ENCODE results near the gene COMMD1. TPM values are rescaled to one million over a fixed set of nuclear protein-coding genes. Genes with fewer than 3 reads are reported as not detected.

COMMD1 gene
- total RNA-seq, 1 experiment from 2014 or later: 32.4 TPM

- DNase-seq (ENCODE audit: low read depth): no peak
- in situ Hi-C loops (cut with HindIII; ENCODE audit: low pct_unique_long_range_greater_than_20kb, low sequenced_read_pairs): no loop called here
Measured at GRCh38 chr2:62042944-62043343, 137.5 kb downstream of the COMMD1 start.

GRCh38 chr2:62045017-62045543 is 139.6 kb downstream of the COMMD1 start:
- in situ Hi-C loops (cut with HindIII; ENCODE audit: low pct_unique_long_range_greater_than_20kb, low sequenced_read_pairs): no loop called here
- DNase-seq (ENCODE audit: low read depth): no peak

DNA sequence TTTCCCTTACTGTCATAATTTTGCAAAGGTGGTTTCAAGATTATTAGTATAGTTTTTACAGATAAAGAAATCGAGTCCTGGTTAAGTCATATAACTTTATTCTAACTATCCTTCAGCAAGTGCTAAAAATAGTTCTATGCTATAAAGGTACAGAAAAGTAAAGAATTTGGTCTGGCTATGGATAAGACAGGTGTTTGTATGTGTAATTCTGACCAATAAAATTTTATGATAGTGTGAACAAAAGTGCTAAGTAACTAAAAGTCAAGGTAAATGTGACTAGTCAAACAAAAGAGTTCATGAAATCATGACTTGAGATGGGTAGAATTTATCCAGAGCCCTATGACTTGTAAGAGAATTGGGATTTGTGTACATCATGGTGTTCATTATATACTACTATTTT is 140.7 kb downstream of the COMMD1 start:
- no peak for DNase-seq (ENCODE audit: low read depth)
- in situ Hi-C loops (cut with HindIII; ENCODE audit: low pct_unique_long_range_greater_than_20kb, low sequenced_read_pairs): no loop called here

DNA sequence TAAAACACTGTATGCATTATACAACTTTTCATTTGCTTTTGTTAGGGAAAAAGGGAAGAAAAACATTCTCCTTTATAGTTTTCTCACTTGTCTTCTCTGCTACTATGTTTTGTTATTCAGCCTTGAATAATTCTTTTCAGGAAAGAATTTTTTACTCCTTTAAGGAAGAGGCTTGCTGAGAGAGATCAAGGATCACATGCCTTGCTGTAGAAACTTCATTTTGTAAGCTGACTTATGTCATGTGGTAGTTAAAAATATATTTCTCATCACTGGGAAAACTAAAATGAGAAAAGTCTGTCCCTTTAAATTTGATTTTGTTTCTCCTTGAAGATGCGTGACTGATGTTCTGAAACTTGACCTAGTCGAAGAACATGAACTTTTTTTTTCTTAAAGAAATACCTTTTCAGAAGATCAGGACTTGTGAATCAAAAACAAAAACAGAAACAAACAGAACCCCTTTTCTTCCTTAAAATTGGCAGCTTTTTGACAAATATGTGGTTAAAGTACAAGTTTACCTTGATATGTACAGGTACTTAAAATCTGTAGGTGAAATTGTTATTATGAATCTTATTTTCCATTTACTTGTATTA is 145.1 kb downstream of the COMMD1 start:
- in situ Hi-C loops (cut with HindIII; ENCODE audit: low pct_unique_long_range_greater_than_20kb, low sequenced_read_pairs): no loop called here
- DNase-seq (ENCODE audit: low read depth): no peak

- in situ Hi-C loops (cut with HindIII; ENCODE audit: low pct_unique_long_range_greater_than_20kb, low sequenced_read_pairs): no loop called here
- DNase-seq (ENCODE audit: low read depth): no peak
Measured at GRCh38 chr2:62054029-62054791, 148.7 kb downstream of the COMMD1 start.

- in situ Hi-C loops (cut with HindIII; ENCODE audit: low pct_unique_long_range_greater_than_20kb, low sequenced_read_pairs): no loop called here
- DNase-seq (ENCODE audit: low read depth): no peak
Measured at GRCh38 chr2:62054916-62055450, 149.5 kb downstream of the COMMD1 start.

DNA sequence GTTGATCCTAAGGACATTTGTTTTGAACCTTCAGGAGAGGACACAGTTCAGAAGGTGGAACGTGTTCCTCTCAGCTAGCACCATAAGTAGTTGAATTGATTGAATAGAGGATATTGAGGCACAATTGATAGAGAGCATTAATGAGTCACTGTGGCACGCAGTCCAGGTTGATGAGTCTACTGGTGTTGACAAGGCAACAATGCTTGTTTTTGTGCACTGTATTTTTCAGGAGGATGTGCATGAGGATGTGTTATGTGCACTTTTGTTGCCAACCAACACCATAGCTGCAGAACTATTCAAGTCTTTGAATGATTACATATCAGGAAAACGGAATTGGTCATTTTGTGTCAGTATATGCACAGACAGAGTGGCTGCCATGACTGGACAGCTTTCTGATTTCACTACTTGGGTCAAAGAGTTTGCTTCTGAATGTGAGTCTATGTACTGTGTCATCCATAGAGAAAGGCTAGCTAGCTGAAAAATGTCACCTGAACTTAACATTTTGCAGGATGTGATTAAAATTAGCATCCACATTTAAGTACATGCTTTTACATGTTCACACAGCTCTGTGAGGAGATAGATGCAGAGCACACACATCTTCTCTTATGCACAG is 150.4 kb downstream of the COMMD1 start:
- no peak for DNase-seq (ENCODE audit: low read depth)
- in situ Hi-C loops (cut with HindIII; ENCODE audit: low pct_unique_long_range_greater_than_20kb, low sequenced_read_pairs): no loop called here

DNA sequence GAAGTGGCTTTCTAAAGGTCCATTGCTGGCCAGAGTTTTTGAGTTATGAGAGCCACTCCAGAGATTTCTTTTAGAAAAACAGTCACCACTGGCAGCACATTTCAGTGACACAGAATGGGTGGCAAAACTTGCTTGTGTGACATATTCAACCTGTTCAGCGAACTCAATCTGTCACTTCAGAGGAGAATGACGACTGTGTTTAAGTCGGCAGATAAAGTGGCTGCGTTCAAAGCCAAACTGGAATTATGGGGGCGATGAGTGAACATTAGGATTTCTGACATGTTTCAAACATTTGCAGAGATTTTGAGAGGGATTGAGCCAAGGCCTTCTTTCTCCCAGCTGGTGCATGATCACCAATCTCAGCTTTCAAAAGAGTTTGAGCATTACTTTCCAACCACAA is 150.9 kb downstream of the COMMD1 start:
- in situ Hi-C loops (cut with HindIII; ENCODE audit: low pct_unique_long_range_greater_than_20kb, low sequenced_read_pairs): no loop called here
- no peak for DNase-seq (ENCODE audit: low read depth)

DNA sequence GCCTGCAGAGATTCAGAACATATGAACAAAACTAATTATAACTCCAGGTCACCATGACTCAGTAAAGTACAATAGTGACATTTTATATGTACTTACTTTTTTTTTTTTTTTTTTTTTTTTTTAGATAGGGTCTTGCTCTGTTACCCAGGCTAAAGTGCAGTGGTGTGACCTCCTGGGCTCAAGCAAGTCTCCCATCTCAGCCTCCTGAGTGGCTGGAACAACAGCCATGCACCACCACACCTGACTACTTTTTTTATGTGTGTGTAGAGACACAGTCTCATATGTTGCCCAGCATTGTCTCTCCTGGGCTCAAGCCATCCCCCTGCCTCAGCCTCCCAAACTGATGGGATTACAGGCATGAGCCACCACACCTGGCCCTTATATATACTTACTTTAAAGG is 159.8 kb downstream of the COMMD1 start:
- no peak for DNase-seq (ENCODE audit: low read depth)
- in situ Hi-C loops (cut with HindIII; ENCODE audit: low pct_unique_long_range_greater_than_20kb, low sequenced_read_pairs): no loop called here

DNA sequence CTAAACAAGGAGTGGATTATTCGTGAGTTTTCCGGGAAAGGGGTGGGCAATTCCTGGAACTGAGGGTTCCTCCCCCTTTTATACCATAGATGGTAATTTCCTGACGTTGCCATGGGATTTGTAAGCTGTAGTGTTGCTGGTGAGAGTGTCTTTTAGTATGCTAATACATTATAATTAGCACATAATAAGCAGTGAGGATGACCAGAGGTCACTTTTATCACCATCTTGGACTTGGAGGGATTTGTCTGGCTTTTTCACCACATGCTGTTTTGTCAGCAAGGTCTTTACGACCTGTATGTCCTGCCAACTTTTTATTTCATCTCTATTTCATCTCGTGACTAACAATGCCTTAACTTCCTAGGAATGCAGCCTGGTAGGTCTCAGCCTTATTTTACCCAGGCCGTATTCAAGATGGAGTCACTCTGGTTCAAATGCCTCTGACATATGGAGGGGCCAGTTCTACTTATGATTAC is 165.7 kb downstream of the COMMD1 start:
- DNase-seq (ENCODE audit: low read depth): no peak
- in situ Hi-C loops (cut with HindIII; ENCODE audit: low pct_unique_long_range_greater_than_20kb, low sequenced_read_pairs): no loop called here

DNA sequence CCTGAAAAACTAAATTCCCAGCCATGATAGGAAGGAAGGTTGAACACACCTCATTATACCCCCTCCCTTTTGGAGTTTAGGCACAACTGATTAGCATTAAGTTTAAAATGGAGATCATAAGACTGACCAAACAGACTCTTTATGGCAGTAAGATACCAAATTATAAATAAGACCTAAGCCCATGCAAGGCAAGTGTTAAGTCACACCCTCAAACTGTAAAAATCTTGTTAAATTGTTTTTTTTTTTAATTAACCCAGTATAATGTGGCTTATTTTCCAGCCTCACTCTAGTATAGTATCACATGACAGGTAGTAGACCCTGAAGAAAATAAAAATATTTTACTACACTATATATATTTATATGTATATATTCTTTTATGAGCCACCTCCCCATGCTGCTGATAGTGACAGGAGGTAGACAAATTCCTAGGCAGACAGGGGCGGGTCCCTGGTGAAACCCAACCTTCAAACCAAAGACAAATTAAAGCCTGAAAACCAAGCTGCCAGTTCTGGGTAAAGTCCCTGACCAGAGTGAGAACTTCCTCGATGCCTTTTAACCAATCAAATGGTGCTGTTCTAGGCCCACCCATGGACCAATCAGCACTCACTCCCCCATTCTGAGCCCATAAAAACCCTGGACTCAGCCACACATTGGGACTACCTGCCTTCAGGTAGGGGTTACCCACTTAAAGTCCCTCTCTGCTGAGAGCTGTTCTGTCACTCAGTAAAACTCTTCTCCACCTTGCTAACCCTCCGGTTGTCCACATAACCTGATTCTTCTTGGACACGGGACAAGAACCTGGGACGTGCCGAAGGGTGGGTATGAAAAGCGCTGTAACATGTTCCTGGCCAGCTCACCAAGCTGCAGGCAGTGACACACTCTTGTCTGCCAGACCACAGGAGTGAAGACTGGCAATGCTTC is 166.5 kb downstream of the COMMD1 start:
- in situ Hi-C loops (cut with HindIII; ENCODE audit: low pct_unique_long_range_greater_than_20kb, low sequenced_read_pairs): no loop called here
- no peak for DNase-seq (ENCODE audit: low read depth)

DNA sequence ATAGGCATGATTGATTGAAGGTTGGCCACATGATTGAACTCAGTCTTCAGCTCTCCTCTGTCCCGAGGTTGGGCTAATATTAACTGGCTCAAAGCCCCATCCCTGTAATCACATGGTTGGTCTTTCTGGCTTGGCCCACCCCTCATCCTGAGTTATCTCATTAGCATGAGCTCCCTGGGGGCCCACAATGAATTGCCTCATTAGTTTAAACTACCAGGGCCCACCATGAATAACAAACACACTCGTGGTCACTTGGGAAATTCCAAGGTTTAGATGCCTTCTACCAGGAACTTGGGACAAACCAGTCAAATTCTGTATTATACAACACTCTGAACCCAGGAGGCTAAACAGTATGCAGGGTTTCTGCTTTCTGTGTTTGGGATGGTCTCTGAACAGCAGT is 168.8 kb downstream of the COMMD1 start:
- DNase-seq (ENCODE audit: low read depth): no peak
- in situ Hi-C loops (cut with HindIII; ENCODE audit: low pct_unique_long_range_greater_than_20kb, low sequenced_read_pairs): no loop called here

DNA sequence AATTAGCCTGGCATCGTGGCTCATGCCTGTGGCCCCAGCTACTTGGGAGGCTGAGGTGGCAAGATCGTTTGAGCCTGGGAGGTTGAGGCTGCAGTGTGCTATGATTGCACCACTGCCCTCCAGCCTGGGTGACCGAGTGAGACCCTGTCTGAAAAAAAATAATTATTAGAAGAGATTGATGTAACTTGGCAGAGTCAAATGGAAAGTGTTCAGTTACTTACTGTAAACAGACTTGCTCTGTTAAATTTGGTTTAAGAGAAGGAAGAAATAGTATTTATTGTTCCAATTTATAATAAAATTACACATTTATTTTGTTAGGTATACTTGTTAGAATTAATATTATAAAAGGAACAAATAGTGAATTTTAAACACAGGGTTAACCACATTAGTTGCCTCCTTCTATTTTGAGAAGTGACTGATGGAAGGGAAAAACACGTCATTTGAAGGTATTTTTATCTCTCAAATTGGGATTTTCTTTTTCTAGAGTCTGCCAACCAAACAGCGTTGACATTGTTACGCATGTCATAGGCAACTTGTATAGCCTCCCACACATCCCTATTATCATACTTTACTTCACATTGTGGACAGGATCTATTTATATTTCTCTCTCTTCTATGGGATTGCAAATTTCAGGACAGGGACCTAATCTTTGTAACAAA is 171.6 kb downstream of the COMMD1 start:
- in situ Hi-C loops (cut with HindIII; ENCODE audit: low pct_unique_long_range_greater_than_20kb, low sequenced_read_pairs): no loop called here
- DNase-seq (ENCODE audit: low read depth): no peak

- DNase-seq (ENCODE audit: low read depth): no peak
- in situ Hi-C loops (cut with HindIII; ENCODE audit: low pct_unique_long_range_greater_than_20kb, low sequenced_read_pairs): no loop called here
Measured at GRCh38 chr2:62084801-62085200, 179.3 kb downstream of the COMMD1 start.

DNA sequence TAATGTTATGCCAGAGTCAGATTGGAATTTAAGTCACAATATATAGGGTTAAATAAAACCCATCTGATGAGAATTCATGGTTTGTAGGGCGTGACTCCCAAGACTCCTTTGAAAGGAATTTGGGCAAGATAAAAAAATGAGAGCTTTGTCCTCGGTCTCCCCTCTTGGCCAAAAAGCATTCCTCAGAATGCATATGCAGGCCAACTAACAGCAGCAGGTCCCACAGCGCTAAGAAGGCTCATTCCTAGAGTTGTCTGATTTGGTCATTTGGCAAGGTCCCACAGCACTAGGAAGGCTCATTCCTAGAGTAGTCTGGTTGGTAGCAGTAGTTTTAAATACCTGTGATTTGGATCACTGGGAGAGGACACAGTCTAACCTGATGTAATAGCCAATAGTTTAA is 184.2 kb downstream of the COMMD1 start:
- in situ Hi-C loops (cut with HindIII; ENCODE audit: low pct_unique_long_range_greater_than_20kb, low sequenced_read_pairs): no loop called here
- no peak for DNase-seq (ENCODE audit: low read depth)

GRCh38 chr2:62091471-62091870 is 186.0 kb downstream of the COMMD1 start:
- in situ Hi-C loops (cut with HindIII; ENCODE audit: low pct_unique_long_range_greater_than_20kb, low sequenced_read_pairs): no loop called here

GRCh38 chr2:62099050-62099449 is 193.6 kb downstream of the COMMD1 start:
- no peak for DNase-seq (ENCODE audit: low read depth)
- in situ Hi-C loops (cut with HindIII; ENCODE audit: low pct_unique_long_range_greater_than_20kb, low sequenced_read_pairs): no loop called here

More at GRCh38 chr2:62091471-62091870, 186.0 kb downstream of the COMMD1 start:
- DNase-seq (ENCODE audit: low read depth): no peak

Measured in Caki2 (cell line).